GM12872 (cell line): ENCODE data around the gene COMMD3.

ENCODE experiments used
- CTCF ChIP-seq: IDR thresholded peaks from 3 replicates; pipeline ENCODE4 v1.5.1; 2011; ENCODE audit warnings: low read depth, mild to moderate bottlenecking, low read length, moderate library complexity; ENCODE audit not compliant: insufficient read depth

The COMMD3 gene

GRCh38 chr10:22366435-22366703 lies 50.2 kb downstream of the COMMD3 start:
- TF ChIP-seq CTCF = no peak

DNA sequence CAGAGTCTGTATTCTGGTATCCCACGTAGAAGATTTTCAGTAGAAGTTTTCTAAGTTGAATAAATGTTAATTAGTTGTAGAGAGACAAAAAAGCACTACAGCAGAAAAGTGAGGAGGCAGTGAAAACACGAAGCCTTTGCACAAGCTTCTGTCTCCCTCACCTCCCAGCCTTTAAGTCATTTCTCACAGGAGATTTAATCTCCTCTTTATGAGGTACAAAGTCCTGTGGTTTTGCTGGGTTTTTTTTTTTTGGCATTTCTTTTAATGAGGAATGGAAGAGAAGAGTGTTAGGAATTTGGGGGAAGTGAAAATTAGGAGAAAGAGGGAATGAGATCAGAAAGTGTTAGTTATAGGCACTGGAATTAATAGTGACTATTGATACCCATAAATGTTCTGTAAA lies 50.6 kb downstream of the COMMD3 start:
- no peak for TF ChIP-seq CTCF

DNA sequence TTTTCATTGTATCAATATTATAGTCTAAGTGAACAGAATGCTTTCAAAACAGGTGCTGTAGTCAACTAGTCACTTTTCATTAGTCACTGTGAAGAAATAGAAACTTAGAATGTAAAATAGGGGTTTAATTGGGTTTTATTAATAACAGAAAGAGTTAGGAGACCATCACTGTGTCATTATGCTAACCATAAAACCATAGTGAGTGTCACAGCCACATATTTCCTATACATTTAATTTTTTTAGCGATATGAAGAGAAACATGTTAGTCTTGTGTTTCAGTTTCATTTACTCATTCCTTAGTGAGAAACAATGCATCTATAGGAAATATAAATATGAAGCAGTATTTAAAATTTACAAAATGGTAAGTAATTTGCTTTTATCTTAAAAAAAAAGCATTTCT lies 51.3 kb downstream of the COMMD3 start:
- TF ChIP-seq CTCF = no peak

DNA sequence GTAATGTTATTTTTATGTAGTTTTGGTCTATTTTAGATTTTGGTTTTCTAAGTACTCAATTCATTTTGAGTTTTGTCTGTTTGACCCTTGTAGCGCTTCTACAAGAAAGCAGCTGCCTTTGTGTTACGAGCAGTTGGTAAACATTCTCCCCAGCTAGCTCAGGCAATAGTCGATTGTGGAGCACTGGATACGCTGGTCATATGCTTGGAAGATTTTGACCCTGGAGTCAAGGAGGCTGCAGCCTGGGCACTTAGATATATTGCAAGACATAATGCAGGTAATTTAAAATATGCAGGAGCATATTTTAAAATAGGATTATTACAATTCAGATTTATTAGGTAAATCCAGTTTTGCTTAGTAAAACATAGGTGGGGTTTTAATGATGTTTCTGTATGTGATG lies 52.2 kb downstream of the COMMD3 start:
- TF ChIP-seq CTCF = no peak

DNA sequence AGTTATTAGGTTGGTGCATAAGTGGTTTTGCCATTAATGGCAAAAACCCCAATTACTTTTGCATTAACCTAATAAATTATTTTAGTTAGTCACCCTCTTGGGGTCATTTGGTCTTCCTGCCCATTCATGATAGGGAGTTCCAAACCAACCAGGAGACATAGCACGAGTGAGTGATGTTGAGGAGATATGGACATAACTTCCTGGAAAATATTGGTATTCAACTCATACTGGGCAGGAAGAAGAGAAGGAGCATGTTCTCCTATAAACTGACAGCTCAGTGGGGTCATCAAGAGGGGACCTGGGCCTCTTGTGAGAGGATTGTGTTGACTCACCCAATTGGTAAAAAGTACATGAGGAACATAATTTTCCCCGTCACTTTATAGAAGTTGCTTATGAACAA lies 52.8 kb downstream of the COMMD3 start:
- no peak for TF ChIP-seq CTCF

GRCh38 chr10:22369434-22370072 lies 53.4 kb downstream of the COMMD3 start:
- no peak for TF ChIP-seq CTCF
